A375 (cell line): ENCODE data around the gene MROH2A. TPM values are rescaled to one million over a fixed set of nuclear protein-coding genes. Genes with fewer than 3 reads are reported as not detected.

Source experiments
- total RNA-seq: library from RNA; depleted of rRNA; stranded (reverse); fragments of >200 nt; shearing (Covaris generic); gene quantifications from 2 replicates; pipeline ENCODE4 v1.2.3, GENCODE V29; 2014; rRNA removed

Gene MROH2A
- not detected in 2 replicates for total RNA-seq

GRCh38 chr2:233778030-233778429 lies at the start of gene MROH2A:
TSS of gene MROH2A (plus strand) at chr2:233778330. CDS start at chr2:233779359, 1,029 bp downstream.

GRCh38 chr2:233728723-233729301 lies 49.3 kb upstream of the MROH2A start, which contains the start of gene UGT1A3:
TSS of gene UGT1A3 (plus strand) at chr2:233729042. CDS start at chr2:233729127, 85 bp downstream.

GRCh38 chr2:233760043-233760442 lies 18.1 kb upstream of the MROH2A start, which contains the start of gene UGT1A1:
TSS of gene UGT1A1 (plus strand) at chr2:233760270. CDS start at chr2:233760288, 18 bp downstream.

GRCh38 chr2:233854241-233854981 lies 76.3 kb downstream of the MROH2A start, which contains the start of gene HJURP:
TSS of gene HJURP (minus strand) at chr2:233854535. CDS start at chr2:233854500, 35 bp downstream.

GRCh38 chr2:233867993-233868532 lies 89.9 kb downstream of the MROH2A start, which contains the start of gene MSL3B:
TSS of gene MSL3B (minus strand) at chr2:233868386.

Other genes starting within 250 kb of the MROH2A start
- gene USP40, start 211.5 kb upstream of the MROH2A start, total RNA-seq = 15.8 and 17.1 TPM in 2 replicates
- not detected in 2 replicates for gene UGT1A8, start 160.7 kb upstream of the MROH2A start, total RNA-seq
- gene UGT1A10, start 141.9 kb upstream of the MROH2A start, total RNA-seq = not detected in 2 replicates
- gene UGT1A9, start 106.4 kb upstream of the MROH2A start, total RNA-seq = not detected in 2 replicates
- gene UGT1A7, start 96.4 kb upstream of the MROH2A start, total RNA-seq = not detected in 2 replicates
- gene UGT1A6, start 85.4 kb upstream of the MROH2A start, total RNA-seq = not detected in 2 replicates
- gene UGT1A5, start 65.4 kb upstream of the MROH2A start, total RNA-seq = not detected in 2 replicates
- not detected in 2 replicates for gene UGT1A4, start 59.6 kb upstream of the MROH2A start, total RNA-seq
- not detected in 2 replicates for gene UGT1A3, start 49.3 kb upstream of the MROH2A start, total RNA-seq
- gene UGT1A1, start 18.1 kb upstream of the MROH2A start, total RNA-seq = not detected in 2 replicates
- gene HJURP, start 76.2 kb downstream of the MROH2A start, total RNA-seq = 32.4 and 43.8 TPM in 2 replicates
- 2.6 and 5.8 TPM in 2 replicates for gene TRPM8, start 139.0 kb downstream of the MROH2A start, total RNA-seq